SU-DHL-6 (cell line): ENCODE data around the gene WDPCP.

ENCODE experiments used
- CTCF ChIP-seq: fragments of 200-600 bp; sonication (generic); IDR thresholded peaks from one replicate; pipeline ENCODE4 v1.5.1; 2017; ENCODE audit warnings: antibody characterized with exemption, mild to moderate bottlenecking, low read length, moderate library complexity; ENCODE audit not compliant: insufficient read depth, poor library complexity, severe bottlenecking
- EZH2phosphoT487 ChIP-seq: fragments of 200-600 bp; sonication (generic), shearing (Covaris generic); conservative IDR thresholded peaks from 2 replicates; pipeline ENCODE4 v1.6.1; 2018; ENCODE audit warnings: mild to moderate bottlenecking, antibody characterized with exemption, low read length, moderate library complexity, mixed read lengths

- TF ChIP-seq CTCF: peak; percentile 75
- no peak for TF ChIP-seq EZH2phosphoT487
Measured at GRCh38 chr2:63078852-63079606, 509.2 kb downstream of the WDPCP start.
